Endothelial cell of umbilical vein (primary cell): ENCODE results near the gene TENM4. TPM values are rescaled to one million over a fixed set of nuclear protein-coding genes. Genes with fewer than 3 reads are reported as not detected.

ENCODE experiments used
- BruUV-seq: library from RNA; stranded (reverse); fragments of 400-500 nt; replicated peaks from 2 replicates; lab custom pipeline; 2021; lab: Mats Ljungman, UMichigan
- CTCF ChIA-PET: fragments of 300-600, 350-600 bp; sonication (Branson Sonifier 250); formaldehyde crosslinking; loops from one replicate; lab custom pipeline; 2021; ENCODE audit warnings: antibody characterized with exemption, inconsistent platforms; lab: Charles Lee
- POLR2A ChIA-PET: fragments of 300-600, 350-600 bp; sonication (Branson Sonifier 250); formaldehyde crosslinking; loops from one replicate; lab custom pipeline; 2021; ENCODE audit warnings: antibody characterized with exemption, inconsistent platforms; lab: Charles Lee
- DNase-seq: peaks from one replicate; pipeline ENCODE4 v3.0.0-alpha.2; 2011; ENCODE audit warnings: low read depth, low spot score
- FAIRE-seq: peaks from 2 replicates; lab custom pipeline; 2011; peaks lifted over from hg19 to GRCh38; lab: Jason Lieb, UNC
- H2AFZ ChIP-seq: 2 replicates; pipeline ENCODE4 v1.6.0; 2012; ENCODE audit warnings: low read depth, low read length, control low read depth, inconsistent platforms
- H3K27ac ChIP-seq: 2 replicates; pipeline ENCODE4 v1.5.1; 2011; ENCODE audit warnings: low read depth, mild to moderate bottlenecking, control low read depth, low read length, moderate library complexity; ENCODE audit not compliant: insufficient read depth
- H3K27me3 ChIP-seq, 2 experiments: 2 replicates each; pipeline versions ENCODE4 v1.6.0 to v1.6.1; 2011; ENCODE audit warnings: low read length in 2 of 2, mixed read lengths in 1 of 2; ENCODE audit not compliant: control insufficient read depth in 2 of 2, insufficient read depth in 2 of 2
- H3K36me3 ChIP-seq, 2 experiments: 2 replicates in 1 of 2; 3 replicates in 1 of 2; pipeline ENCODE4 v1.5.1; 2011; ENCODE audit warnings: low read length in 2 of 2, mild to moderate bottlenecking in 1 of 2, moderate library complexity in 1 of 2; ENCODE audit not compliant: control insufficient read depth in 2 of 2, insufficient read depth in 2 of 2; ENCODE audit errors: extremely low read depth in 1 of 2
- H3K4me1 ChIP-seq: 3 replicates; pipeline ENCODE4 v1.5.1; 2011; ENCODE audit warnings: mild to moderate bottlenecking, low read length; ENCODE audit not compliant: control insufficient read depth, insufficient read depth; ENCODE audit errors: extremely low read depth
- H3K4me2 ChIP-seq: 2 replicates; pipeline ENCODE4 v1.6.1; 2011; ENCODE audit warnings: low read length, control low read depth, mixed read lengths; ENCODE audit not compliant: insufficient read depth
- H3K4me3 ChIP-seq, 3 experiments: fragments of 200-600 bp in 1 of 3; sonication (generic), shearing (Covaris generic) in 1 of 3; replicated peaks in 1 of 3; 2 replicates each; pipeline ENCODE4 v1.5.1; 2011 to 2016; ENCODE audit warnings: control low read depth in 3 of 3, low read length in 3 of 3, mild to moderate bottlenecking in 2 of 3, inconsistent platforms in 1 of 3, low read depth in 1 of 3, moderate library complexity in 1 of 3; ENCODE audit not compliant: insufficient read depth in 1 of 3
- H3K79me2 ChIP-seq: 2 replicates; pipeline ENCODE4 v1.6.0; 2012; ENCODE audit warnings: low read length, inconsistent platforms; ENCODE audit not compliant: control insufficient read depth, insufficient read depth
- H3K9ac ChIP-seq: replicated peaks from 2 replicates; pipeline ENCODE3; 2011; ENCODE audit warnings: low read length, control low read depth; ENCODE audit not compliant: insufficient read depth; ENCODE audit errors: extremely low read depth
- H3K9me1 ChIP-seq: replicated peaks from 3 replicates; pipeline ENCODE4 v1.6.0; 2011; ENCODE audit warnings: mild to moderate bottlenecking, low read length; ENCODE audit not compliant: control insufficient read depth, insufficient read depth; ENCODE audit errors: extremely low read depth
- H3K9me3 ChIP-seq: replicated peaks from 2 replicates; pipeline ENCODE4 v1.5.1; 2012; ENCODE audit warnings: low read length, inconsistent platforms; ENCODE audit not compliant: control insufficient read depth, insufficient read depth
- H4K20me1 ChIP-seq: replicated peaks from 2 replicates; pipeline ENCODE3; 2011; ENCODE audit warnings: mild to moderate bottlenecking, low read length; ENCODE audit not compliant: control insufficient read depth, insufficient read depth; ENCODE audit errors: extremely low read depth
- EZH2 ChIP-seq: IDR thresholded peaks from 2 replicates; pipeline ENCODE4 v1.6.1; 2012; ENCODE audit warnings: borderline replicate concordance, low read depth, mild to moderate bottlenecking, moderate library complexity, low read length, inconsistent platforms; ENCODE audit not compliant: severe bottlenecking
- FOS ChIP-seq: IDR thresholded peaks from 2 replicates; pipeline ENCODE4 v1.6.1; 2011; ENCODE audit warnings: mild to moderate bottlenecking, low read length, moderate library complexity, borderline replicate concordance; ENCODE audit not compliant: insufficient read depth
- GATA2 ChIP-seq: IDR thresholded peaks from 2 replicates; pipeline ENCODE4 v1.7.0; 2011; ENCODE audit warnings: low read depth, mild to moderate bottlenecking, moderate library complexity, mixed read lengths, low read length; ENCODE audit not compliant: insufficient read length, insufficient read depth
- JUN ChIP-seq: IDR thresholded peaks from 2 replicates; pipeline ENCODE4 v1.6.1; 2011; ENCODE audit warnings: borderline replicate concordance, low read depth; ENCODE audit not compliant: insufficient read length, insufficient read depth
- MAX ChIP-seq: IDR thresholded peaks from 2 replicates; pipeline ENCODE4 v1.6.1; 2011; ENCODE audit not compliant: insufficient read depth, insufficient read length
- MYC ChIP-seq: IDR thresholded peaks from one replicate; pipeline ENCODE4 v1.6.1; 2011; ENCODE audit warnings: mild to moderate bottlenecking, low read depth, low read length
- POLR2A ChIP-seq: IDR thresholded peaks from 2 replicates; pipeline ENCODE4 v1.6.1; 2012; ENCODE audit warnings: low read depth, mild to moderate bottlenecking, control low read depth, low read length
- POLR2AphosphoS5 ChIP-seq: IDR thresholded peaks from 2 replicates; pipeline ENCODE4 v1.6.1; 2012; ENCODE audit warnings: low read depth, mild to moderate bottlenecking, control low read depth, low read length, moderate library complexity; ENCODE audit not compliant: insufficient read depth
- dilution Hi-C: fragments of 300-500 bp; cut with MboI; formaldehyde crosslinking; loops from one replicate; pipeline ENCODE4 v1.15.0; 2019; ENCODE audit warnings: low sequenced_read_pairs; ENCODE audit not compliant: extremely low pct_ligation_motif_present
- intact Hi-C: fragments of 100-400 bp; cut with micrococcal nuclease; formaldehyde crosslinking; loops from one replicate; pipeline ENCODE4 v1.10.0; 2022
- polyA plus RNA-seq, 4 experiments: library from polyadenylated mRNA; depleted of rRNA in 3 of 4; stranded (reverse) in 3 of 4; unstranded in 1 of 4; fragments of >200 nt; gene quantifications; 2 replicates each; pipeline versions ENCODE4 v1.2.1 to v1.2.3, GENCODE V29; 2011 to 2012; ENCODE audit warnings: missing spikeins in 1 of 4
- total RNA-seq: library from RNA; stranded (reverse); gene quantifications from 2 replicates; pipeline ENCODE4 v1.2.3, GENCODE V29; 2021
- TF ChIP-seq, protein P1 (sequence below), 2 donors: IDR thresholded peaks; 1 replicate in 1 of 2; 2 replicates in 1 of 2; pipeline ENCODE4 v1.5.1; 2011; ENCODE audit warnings: low read length in 2 of 2, mild to moderate bottlenecking in 2 of 2, moderate library complexity in 2 of 2, control low read depth in 1 of 2, inconsistent platforms in 1 of 2, low read depth in 1 of 2; ENCODE audit not compliant: insufficient read depth in 1 of 2; ENCODE audit errors: extremely low read depth in 1 of 2

Gene TENM4
- total and polyA plus RNA-seq, 2 donors (not counting 3 experiments of a cell fraction or from before 2014, with no cell fraction given), result 0.06 to 0.27 TPM

DNA sequence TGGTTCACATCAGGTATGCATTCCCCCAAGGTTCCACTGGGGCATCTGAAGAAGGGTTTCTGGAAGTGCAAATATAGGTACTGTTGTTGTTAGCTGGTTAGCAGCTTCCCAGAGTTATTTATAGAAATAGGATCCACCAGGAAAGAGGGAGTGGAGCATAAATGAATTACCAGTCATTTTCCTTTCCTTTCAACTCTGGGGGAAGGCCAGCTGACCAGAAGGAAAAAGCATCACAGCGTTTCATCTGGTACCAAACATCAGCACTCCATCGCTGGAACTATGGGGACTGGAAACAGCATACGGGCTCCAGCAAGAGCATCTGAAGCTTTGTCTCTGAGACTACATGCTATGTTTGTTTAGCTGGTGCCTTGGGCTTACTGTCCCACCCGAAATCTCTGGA is 487.9 kb downstream of the TENM4 start:
- Histone ChIP-seq H3K9me3 (no peaks in the 10 kb centered on the region), H3K9me1 (no peaks in the 10 kb centered on the region), H3K9ac (no peak overlapping the region), H3K27me3 (no peaks in the 10 kb centered on the region), H3K79me2 (no peaks in the 10 kb centered on the region), H3K4me2 (no peak overlapping the region), H3K36me3 (no peaks in the 10 kb centered on the region), H3K27ac (no peak overlapping the region), H3K4me3 (no peak overlapping the region), H4K20me1 (no peaks in the 10 kb centered on the region), H2AFZ (no peak overlapping the region), H3K4me1 (no peaks in the 10 kb centered on the region)
- POLR2A ChIA-PET, result no interaction called here
- CTCF ChIA-PET, result no interaction called here
- dilution Hi-C loops, result no loop called here
- DNase-seq (no peak), FAIRE-seq (no peak)
- TF ChIP-seq, protein P1, sequence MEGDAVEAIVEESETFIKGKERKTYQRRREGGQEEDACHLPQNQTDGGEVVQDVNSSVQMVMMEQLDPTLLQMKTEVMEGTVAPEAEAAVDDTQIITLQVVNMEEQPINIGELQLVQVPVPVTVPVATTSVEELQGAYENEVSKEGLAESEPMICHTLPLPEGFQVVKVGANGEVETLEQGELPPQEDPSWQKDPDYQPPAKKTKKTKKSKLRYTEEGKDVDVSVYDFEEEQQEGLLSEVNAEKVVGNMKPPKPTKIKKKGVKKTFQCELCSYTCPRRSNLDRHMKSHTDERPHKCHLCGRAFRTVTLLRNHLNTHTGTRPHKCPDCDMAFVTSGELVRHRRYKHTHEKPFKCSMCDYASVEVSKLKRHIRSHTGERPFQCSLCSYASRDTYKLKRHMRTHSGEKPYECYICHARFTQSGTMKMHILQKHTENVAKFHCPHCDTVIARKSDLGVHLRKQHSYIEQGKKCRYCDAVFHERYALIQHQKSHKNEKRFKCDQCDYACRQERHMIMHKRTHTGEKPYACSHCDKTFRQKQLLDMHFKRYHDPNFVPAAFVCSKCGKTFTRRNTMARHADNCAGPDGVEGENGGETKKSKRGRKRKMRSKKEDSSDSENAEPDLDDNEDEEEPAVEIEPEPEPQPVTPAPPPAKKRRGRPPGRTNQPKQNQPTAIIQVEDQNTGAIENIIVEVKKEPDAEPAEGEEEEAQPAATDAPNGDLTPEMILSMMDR (IDR thresholded peaks at IDR 0.05; ENCODE audit: extremely low read depth in 1 of 2, insufficient read depth in 1 of 2, low read depth in 1 of 2, low read length in 2 of 2), result no peak
- TF ChIP-seq POLR2AphosphoS5 (no peak), EZH2 (no peak), MAX (no peak), JUN (no peak), GATA2 (no peak), MYC (no peak), POLR2A (no peak), FOS (no peak)
- no TSS peak for BruUV-seq
- intact Hi-C loops, result no loop called here
